Endothelial cell of umbilical vein (primary cell): ENCODE results near the gene PUM2.

Experiments
- CTCF ChIP-seq, 2 donors: IDR thresholded peaks; 1 replicate in 1 of 2; 2 replicates in 1 of 2; pipeline ENCODE4 v1.5.1; 2011; ENCODE audit warnings: low read length in 2 of 2, mild to moderate bottlenecking in 2 of 2, moderate library complexity in 2 of 2, control low read depth in 1 of 2, inconsistent platforms in 1 of 2, low read depth in 1 of 2; ENCODE audit not compliant: insufficient read depth in 1 of 2; ENCODE audit errors: extremely low read depth in 1 of 2
- MAX ChIP-seq: IDR thresholded peaks from 2 replicates; pipeline ENCODE4 v1.6.1; 2011; ENCODE audit not compliant: insufficient read depth, insufficient read length
- POLR2A ChIP-seq: IDR thresholded peaks from 2 replicates; pipeline ENCODE4 v1.6.1; 2012; ENCODE audit warnings: low read depth, mild to moderate bottlenecking, control low read depth, low read length

DNA sequence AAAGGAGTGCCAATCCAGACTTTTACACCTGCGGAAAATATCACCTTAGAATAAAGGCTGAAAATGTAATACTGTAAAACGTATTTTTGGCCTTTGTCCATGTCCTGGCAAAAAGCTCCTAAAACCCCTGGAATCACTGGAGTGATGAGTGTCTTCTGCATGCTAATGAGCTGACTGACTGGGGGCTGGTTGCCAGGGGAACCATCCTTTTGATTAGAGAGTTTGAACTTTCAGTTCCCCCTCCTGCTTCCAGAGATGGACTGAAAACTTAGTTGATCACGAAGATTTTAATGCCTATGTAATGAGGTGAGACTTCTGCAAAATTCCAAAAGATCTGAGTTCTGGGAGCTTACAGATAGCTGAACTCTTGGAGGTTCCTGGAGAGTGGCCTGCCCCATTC is 20.5 kb downstream of the PUM2 start:
- TF ChIP-seq CTCF (IDR thresholded peaks at IDR 0.05; ENCODE audit: extremely low read depth in 1 of 2, insufficient read depth in 1 of 2, low read depth in 1 of 2, low read length in 2 of 2): no peak
- no peak for TF ChIP-seq MAX
- no peak for TF ChIP-seq POLR2A
